Glutamatergic neuron (in vitro differentiated cells): Measurements from ENCODE around the gene CDK18. TPM values are rescaled to one million over a fixed set of nuclear protein-coding genes. Genes with fewer than 3 reads are reported as not detected.

Experiments
- DNase-seq: peaks from one replicate; pipeline ENCODE4 v3.0.0; 2022
- H3K27ac Mint-ChIP-seq: one replicate; pipeline ENCODE4 v1.8.0; 2020; ENCODE audit warnings: mild to moderate bottlenecking, mixed read lengths, inconsistent platforms; ENCODE audit not compliant: unreplicated experiment
- H3K27me3 Mint-ChIP-seq: one replicate; pipeline ENCODE4 v1.8.0; 2020; ENCODE audit warnings: mild to moderate bottlenecking, moderate library complexity, mixed read lengths, inconsistent platforms; ENCODE audit not compliant: unreplicated experiment
- H3K36me3 Mint-ChIP-seq: one replicate; pipeline ENCODE4 v1.8.0; 2020; ENCODE audit warnings: mild to moderate bottlenecking, mixed read lengths, inconsistent platforms; ENCODE audit not compliant: unreplicated experiment
- H3K4me1 Mint-ChIP-seq: one replicate; pipeline ENCODE4 v1.8.0; 2020; ENCODE audit warnings: mild to moderate bottlenecking, low read depth, mixed read lengths, inconsistent platforms; ENCODE audit not compliant: unreplicated experiment
- H3K4me3 Mint-ChIP-seq: one replicate; pipeline ENCODE4 v1.8.0; 2020; ENCODE audit warnings: mild to moderate bottlenecking, mixed read lengths, inconsistent platforms; ENCODE audit not compliant: unreplicated experiment
- H3K9me3 Mint-ChIP-seq: one replicate; pipeline ENCODE4 v1.8.0; 2020; ENCODE audit warnings: mild to moderate bottlenecking, moderate library complexity, mixed read lengths, inconsistent platforms; ENCODE audit not compliant: unreplicated experiment
- CTCF ChIP-seq: fragments of 200-600 bp; sonication (generic); IDR thresholded peaks from one replicate; pipeline ENCODE4 v1.5.0; 2021; ENCODE audit not compliant: partially characterized antibody, unreplicated experiment
- total RNA-seq: library from RNA; stranded (reverse); fragmentation: NEBNext Ultra II Directional; extraction: Animal tissue kit (Norgen Biotek cat#: 25700); gene quantifications from one replicate; pipeline ENCODE4 v1.2.1, GENCODE V29; 2021; ENCODE audit not compliant: unreplicated experiment

Gene CDK18
- total RNA-seq, 1 donor from 2014 or later = 1.7 TPM

- Mint-ChIP-seq H3K9me3 (no peaks in the 10 kb centered on the region), H3K4me1 (peaks cover 18% of the 10 kb centered on the region), H3K4me3 (no peak overlapping the region), H3K36me3 (no peaks in the 10 kb centered on the region), H3K27ac (no peak overlapping the region), H3K27me3 (peaks cover 7% of the 10 kb centered on the region)
- no peak for DNase-seq
- TF ChIP-seq CTCF = no peak
These were observed 7.8 kb upstream of the CDK18 start for GRCh38 chr1:205496661-205497060.

- peaks cover 7% of the 10 kb centered on the region for H3K27me3 Mint-ChIP-seq
- TF ChIP-seq CTCF = no peak
- H3K4me3 Mint-ChIP-seq = no peak overlapping the region
- no peaks in the 10 kb centered on the region for H3K9me3 Mint-ChIP-seq
- no peak overlapping the region for H3K27ac Mint-ChIP-seq
- peaks cover 21% of the 10 kb centered on the region for H3K4me1 Mint-ChIP-seq
- no peaks in the 10 kb centered on the region for H3K36me3 Mint-ChIP-seq
- no peak for DNase-seq
These were observed 7.1 kb upstream of the CDK18 start for GRCh38 chr1:205497351-205497750.

- Mint-ChIP-seq H3K4me1 (peaks cover 14% of the 10 kb centered on the region), H3K27ac (no peak overlapping the region), H3K9me3 (peaks cover 1% of the 10 kb centered on the region), H3K36me3 (no peaks in the 10 kb centered on the region), H3K27me3 (peaks cover 13% of the 10 kb centered on the region), H3K4me3 (no peak overlapping the region)
- DNase-seq = no peak
- no peak for TF ChIP-seq CTCF
These were observed 4.7 kb upstream of the CDK18 start for GRCh38 chr1:205499789-205500188.

GRCh38 chr1:205500240-205501233 is 3.9 kb upstream of the CDK18 start:
- Mint-ChIP-seq H3K27ac (no peak overlapping the region), H3K4me3 (no peak overlapping the region), H3K36me3 (no peaks in the 10 kb centered on the region), H3K9me3 (peaks cover 1% of the 10 kb centered on the region), H3K4me1 (peaks cover 10% of the 10 kb centered on the region), H3K27me3 (peaks cover 13% of the 10 kb centered on the region)
- TF ChIP-seq CTCF = no peak
- DNase-seq = no peak
